ENCODE measurements around the gene YPEL4.

YPEL4 gene

GRCh38 chr11:57630171-57630570 lies 19.5 kb downstream of the YPEL4 start:
- DNase-seq: no peak

DNA sequence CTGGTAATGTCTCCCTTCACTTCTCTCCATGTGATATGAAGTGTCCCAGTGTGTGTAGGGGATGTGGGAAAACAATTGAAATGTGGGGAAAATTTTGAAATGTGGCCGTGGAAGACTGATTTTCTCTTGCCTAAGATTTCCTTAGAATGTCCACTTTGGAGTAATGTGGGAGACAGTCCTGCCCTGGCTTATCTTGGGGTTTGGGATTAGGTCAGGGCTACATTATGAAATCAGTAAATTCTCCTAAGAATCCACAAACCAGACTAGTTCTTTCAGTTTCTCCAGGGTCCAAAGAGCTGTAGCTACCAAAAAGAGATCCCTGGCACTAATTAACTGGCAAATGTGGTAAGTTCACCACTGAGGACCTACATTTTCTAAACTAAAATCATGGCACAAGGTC lies 22.8 kb downstream of the YPEL4 start:
- no peak for DNase-seq

DNA sequence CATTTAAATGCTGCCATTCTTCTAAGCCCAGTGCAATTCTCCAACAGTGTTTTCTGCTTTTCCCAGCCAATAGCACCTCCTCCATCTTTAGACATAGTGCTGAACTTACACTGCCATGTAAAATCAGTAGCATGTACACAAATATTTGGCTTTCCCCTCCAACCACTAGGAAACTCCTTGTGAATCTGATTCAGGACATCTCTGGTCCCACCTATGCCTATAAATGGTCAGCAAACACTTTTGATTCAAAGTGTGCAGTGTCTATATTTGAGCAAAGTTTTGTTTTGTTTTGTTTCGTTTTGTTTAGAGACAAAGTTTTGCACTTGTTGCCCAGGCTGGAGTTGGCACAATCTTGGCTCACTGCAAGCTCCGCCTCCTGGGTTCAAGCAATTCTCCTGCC lies 24.8 kb downstream of the YPEL4 start:
- no peak for DNase-seq

GRCh38 chr11:57622263-57622662 lies 27.4 kb downstream of the YPEL4 start:
- DNase-seq: no peak

- DNase-seq: no peak
Observed at GRCh38 chr11:57620467-57620866, 29.2 kb downstream of the YPEL4 start.

GRCh38 chr11:57619331-57619730 lies 30.4 kb downstream of the YPEL4 start:
- no peak for DNase-seq

GRCh38 chr11:57618438-57618837 lies 31.3 kb downstream of the YPEL4 start:
- DNase-seq: no peak

DNA sequence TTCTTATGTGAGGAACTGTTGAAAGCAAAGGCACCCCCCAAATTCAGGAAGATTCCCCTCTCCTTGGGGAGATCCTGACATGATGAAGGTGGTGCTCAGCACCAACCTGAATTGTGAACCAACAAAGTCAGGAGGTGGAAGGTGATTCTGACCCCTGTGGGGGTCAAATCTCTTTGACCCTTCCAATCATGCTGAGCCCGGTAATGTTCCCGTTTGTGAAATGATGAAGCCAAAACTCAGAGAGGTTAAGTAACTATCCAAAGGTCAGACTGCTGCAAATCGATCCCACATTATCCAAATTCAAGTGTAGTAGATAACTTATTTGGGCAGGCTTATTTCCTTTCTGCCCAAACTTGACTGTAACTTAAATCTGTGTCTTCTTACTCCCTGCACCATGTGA lies 33.1 kb downstream of the YPEL4 start:
- DNase-seq: no peak

GRCh38 chr11:57615308-57615707 lies 34.4 kb downstream of the YPEL4 start:
- no peak for DNase-seq

GRCh38 chr11:57614234-57614772 lies 35.4 kb downstream of the YPEL4 start:
- DNase-seq: no peak

GRCh38 chr11:57610170-57610569 lies 39.5 kb downstream of the YPEL4 start:
- DNase-seq: no peak

DNA sequence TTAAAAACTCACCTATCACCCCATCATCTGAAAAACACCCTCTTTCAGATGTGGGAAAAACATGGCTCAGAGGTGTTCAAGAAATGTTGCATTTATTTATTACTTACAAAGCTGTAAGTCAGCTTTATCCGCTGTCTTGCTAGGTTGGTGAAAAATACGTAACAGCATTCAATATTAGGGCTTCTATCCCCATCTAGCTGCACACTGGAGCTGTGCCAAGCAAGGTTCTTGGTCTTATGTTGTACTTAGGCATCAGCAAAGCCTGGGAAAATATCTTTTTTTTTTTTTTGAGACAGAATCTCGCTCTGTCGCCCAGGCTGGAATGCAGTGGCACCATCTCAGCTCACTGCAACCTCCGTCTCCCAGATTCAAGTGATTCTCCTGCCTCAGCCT lies 44.7 kb downstream of the YPEL4 start:
- no peak for DNase-seq

- DNase-seq: no peak
Observed at GRCh38 chr11:57604296-57605027, 45.2 kb downstream of the YPEL4 start.

- DNase-seq: no peak
Observed at GRCh38 chr11:57601297-57601696, 48.4 kb downstream of the YPEL4 start.

DNA sequence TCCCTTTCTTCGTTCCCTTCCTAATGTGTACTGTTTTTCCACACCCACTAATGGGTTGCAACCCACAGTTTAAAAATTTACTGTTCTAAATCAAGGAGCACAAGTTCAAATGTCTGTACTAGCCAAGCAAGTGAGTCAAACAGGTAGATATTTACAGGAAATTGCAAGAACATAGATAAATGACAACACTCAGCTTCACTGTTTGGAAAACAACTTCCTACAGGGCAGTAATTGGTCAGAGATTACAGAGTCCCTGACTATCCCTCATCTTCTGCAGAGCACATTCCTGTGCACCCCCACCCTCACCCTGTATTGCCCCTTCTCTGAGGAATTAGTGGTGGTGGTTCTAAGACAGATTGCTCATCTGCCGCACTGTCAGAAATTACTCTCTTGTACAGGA lies 50.3 kb downstream of the YPEL4 start:
- DNase-seq: no peak

- no peak for DNase-seq
Observed at GRCh38 chr11:57598831-57599155, 50.9 kb downstream of the YPEL4 start.

DNA sequence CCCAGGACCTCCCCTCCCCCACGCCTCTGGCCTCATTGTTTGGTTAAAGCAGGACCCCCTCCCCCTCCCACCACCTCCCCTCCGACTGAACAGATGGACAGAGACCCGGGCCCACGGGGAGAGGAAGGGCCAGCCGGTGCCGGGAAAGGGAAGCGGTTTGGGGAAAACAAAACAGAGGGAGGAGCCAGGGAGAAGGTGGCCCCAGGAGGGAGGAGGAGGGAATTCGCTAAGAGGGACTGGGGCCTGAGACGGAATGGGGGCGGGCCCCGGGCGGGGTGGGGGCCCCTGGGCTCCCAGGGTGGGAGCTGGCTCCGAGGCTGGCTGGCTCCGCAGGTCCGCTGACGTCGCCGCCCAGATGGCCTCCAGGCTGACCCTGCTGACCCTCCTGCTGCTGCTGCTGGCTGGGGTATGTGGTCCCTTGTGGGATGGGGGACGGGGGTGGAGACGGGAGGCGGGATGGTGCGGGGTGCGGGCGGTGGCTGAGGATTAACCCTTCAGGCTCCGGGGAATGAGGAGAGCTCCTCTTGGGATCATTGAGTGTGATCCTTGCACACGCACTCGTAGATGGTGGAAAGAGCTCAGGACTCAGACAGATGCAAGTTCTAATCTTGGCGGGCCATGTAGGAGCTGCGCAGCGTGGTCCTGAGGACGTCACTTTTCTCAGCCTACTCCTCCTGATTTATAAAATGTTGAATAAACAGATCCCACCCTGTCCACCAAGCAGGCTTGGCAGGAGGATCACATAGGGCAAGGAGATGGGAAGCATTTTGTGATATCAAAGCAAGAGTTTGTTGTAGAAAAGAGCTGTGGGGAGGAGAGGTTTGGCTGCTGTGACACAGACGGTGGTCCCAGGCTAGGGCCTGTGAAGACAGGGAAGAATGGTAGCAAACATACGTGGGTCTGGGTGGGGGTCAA lies 51.5 kb downstream of the YPEL4 start:
- no peak for DNase-seq

- DNase-seq: no peak
Observed at GRCh38 chr11:57597461-57597915, 52.2 kb downstream of the YPEL4 start, which contains the start of gene SERPING1. Gene SERPING1 (plus strand): TSS chr11:57597685. CDS start chr11:57598271, 586 bp downstream.

DNA sequence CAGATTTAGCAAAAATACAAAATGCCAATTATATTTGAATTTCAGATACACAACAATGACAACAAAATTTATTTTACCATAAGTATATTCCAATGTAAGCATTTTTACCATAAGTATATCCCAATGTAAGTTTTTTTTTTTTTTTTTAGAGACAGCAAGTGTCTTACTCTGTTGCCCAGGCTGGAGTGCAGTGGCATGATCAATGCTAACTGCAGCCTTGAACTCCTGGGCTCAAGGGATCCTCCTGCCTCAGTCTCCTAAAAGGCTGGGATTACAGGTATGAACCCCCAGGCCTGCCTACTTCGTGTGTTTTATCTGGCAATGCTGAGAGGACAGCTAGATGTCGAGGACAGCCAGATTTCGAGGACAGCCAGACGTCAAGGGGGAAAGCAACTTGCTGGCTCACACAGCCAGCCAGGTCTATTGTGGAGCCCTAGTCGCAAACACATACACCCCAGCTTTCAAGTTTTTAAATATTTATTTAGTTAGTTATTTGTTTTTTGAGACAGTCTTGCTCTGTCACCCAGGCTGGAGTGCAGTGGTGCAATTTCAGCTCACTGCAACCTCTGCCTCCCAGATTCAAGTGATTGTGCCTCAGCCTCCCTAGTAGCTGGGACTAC lies 53.3 kb downstream of the YPEL4 start:
- no peak for DNase-seq
